GM18520 (cell line): ENCODE data around the gene NAT16.

Experiments used
- ATAC-seq: cut with Tn5 transposase; IDR thresholded peaks from one replicate; pipeline ENCODE4 v1.9.1; 2021; ENCODE audit not compliant: unreplicated experiment

The NAT16 gene

DNA sequence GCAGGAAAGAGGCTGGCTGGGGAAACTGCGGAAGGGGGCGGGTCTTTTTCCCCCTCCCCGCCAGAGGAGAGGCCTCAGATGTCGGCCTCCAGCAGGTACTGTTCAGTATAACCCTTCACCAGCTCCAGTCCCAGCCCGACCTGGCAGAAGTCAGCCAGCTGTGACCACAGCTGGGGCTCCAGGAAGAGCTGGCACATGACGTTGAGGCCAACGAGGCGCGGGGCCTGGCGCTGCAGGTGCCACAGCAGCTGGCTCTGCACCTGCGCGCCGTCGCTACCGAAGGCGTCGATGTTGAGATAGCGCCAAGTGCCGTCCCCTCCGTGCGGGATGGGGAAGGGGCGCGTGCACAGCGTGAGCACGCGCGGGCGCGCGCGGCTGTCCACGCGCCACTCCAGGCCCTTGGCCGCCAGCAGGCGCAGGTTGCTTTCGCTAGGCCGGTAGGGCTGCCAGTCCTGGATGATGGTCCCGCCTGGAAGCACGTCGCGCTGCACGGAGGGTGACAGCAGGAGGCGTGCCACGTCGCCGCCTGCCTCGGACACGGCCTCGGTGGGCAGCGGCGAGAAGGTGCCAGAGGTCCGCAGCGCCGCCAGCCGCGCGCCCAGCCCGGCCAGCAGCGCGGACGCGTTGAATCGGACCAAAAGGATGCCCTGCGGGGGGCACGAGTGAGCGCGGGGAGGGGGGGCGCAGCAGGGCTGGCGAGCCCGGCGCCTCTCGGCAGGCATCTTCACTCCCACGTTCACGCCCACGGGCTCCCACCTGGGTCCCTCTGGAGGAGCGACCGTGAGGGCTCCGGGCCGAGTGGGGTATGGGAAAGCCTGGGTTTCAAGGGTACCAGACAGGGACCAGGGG, 7.9 kb downstream of the NAT16 start:
- ATAC-seq: no peak

DNA sequence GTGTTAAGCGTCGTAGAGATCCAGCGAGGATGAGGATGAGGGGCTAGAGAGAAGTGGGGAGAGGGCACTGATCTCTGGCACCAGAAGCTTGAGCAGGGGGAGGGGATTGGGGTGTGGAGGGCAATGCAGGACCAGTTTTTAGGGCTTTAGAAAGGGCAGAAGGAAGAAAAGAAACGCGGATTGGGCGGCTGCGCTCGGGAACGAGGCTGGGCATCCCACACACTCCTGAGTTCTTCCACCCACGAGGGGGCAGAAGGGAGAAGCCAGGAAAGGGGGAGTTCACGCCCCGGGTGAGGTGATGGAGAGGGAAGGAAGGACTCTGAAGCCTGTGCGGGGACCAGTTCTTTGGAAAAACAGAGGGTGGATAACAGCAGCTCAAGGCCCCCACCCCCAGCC, 8.7 kb downstream of the NAT16 start:
- no peak for ATAC-seq

DNA sequence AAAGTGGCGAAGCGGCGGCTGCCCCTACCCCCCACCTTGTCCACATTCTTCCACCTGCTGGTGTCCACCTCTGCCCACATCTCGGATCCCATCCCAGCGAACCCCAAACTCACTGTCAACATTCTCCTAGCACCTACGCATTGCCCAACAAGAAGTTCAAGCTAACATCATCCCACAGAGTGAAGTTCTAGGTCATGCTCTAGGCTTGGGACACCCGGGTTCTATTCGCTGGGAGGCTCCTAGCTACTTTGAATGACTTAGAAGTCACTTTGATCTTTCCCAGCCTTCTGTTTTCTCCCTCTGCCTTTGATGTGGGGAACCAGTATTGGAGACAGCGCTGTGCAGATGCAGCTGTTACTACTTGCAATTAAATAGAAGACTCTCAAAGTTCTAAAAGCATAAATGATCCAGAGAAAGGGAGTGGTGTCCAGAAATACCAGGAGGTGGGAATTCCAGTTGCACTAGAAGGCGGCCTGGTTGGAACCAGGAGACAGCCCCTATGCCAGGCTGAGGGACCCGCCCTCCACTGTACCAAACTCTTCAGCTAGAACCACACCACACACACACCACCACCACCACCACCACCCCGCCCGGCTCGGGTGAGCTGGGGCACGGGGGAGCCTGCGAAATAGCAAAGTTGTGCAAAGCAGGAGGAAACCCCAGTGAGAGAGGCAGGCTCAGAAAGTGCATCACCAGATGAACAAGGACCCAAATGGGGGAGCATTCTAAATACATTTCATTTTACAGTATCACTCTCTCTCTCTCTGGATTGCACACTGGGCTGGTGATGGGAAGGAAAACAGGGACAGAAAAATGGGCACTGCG, 9.3 kb downstream of the NAT16 start:
- no peak for ATAC-seq

DNA sequence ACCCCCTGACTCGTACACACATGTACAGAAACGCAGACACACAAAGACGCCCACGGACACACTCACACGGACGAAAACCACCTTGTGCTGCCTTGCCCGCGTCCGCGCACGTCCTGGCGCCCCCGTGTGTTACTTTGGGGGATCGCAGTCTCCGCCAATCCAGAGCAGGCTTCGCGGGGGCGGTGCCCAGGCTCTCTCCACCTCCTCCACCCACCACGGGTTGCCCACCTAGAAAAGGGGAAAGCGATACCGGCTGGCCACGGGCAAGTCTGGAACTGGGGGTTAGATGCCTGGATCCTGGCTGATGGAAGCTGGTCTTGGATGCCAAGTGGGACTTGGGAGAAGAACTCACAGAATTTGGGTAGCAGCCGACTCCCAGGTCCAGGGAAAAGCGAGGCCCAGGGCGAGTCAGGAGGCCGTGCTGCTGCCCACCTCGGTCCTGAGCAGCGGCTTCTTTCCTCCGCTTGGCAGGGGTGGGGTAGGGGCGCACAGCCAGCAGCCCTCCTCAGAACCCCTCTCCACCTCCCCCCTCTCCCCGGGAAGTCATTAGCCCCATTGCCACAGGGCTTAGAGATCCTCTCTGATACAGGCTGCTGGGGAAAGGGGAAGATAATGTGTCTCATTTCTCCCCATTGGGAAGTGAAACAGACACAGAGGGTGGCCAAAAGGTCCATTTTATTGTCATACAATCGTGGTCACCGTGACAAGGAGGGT, 10.1 kb downstream of the NAT16 start:
- no peak for ATAC-seq

DNA sequence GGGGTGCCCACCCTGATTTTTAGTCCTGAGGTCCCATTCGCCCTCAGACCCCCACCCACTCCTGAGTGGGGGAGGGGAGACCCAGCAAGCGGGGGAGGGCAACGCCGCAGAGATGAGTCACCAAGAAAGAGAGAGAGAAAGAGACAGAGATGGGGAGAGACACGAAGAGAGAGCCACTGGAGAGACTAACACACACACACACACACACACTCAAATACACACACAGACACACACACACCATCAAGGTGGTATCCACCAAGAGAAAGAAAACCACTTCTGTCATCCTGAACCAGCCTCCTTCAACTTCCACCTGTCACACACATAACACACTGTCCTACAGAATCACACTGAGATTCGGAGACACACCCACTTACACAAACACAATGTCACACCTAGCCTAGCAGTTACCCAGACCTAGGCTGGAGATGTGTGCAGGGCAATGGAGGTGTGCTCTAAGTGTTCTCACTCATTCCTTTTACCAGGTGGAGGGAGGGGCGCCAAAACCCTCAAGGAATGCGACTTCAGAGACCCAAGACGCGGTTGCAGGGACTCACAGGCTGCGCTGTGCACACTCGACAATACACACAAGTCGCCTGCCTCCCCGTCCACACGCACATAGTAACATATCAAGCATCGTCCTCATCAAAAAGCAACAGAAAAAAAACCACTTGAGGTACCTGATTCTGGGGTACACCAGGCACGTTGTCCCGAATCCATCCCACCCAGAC, 10.8 kb downstream of the NAT16 start:
- no peak for ATAC-seq

DNA sequence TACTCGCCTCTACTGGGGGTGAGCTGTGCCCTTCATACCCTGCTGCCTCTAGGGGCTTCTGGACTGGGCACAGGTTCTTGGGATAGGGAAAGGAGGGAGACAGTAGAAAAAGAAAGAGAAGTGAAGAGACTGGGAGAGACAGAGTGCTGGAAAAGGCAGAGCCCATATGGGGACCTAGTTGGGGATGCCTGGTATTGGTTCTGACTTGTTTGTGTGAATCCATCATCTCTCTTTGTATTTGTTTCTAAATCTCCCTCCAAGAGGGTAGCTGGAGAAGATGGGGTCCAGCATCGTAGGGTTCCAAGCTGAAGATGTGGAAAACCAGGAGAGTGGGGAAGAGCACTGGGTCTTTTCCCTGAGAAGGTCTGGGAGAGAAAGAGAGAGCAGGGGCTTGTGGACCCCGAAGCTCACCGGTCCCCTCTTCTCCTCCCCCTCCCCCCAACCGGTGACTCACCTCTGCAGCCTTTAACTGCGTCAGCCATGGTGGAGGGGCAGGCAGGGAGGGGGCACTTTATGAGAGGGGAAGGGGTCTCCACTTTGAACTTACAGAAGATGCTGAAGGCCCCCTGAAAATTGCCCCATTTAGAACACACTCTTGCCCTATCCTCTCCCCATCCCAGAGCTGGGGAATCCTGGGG, 11.6 kb downstream of the NAT16 start:
- no peak for ATAC-seq

DNA sequence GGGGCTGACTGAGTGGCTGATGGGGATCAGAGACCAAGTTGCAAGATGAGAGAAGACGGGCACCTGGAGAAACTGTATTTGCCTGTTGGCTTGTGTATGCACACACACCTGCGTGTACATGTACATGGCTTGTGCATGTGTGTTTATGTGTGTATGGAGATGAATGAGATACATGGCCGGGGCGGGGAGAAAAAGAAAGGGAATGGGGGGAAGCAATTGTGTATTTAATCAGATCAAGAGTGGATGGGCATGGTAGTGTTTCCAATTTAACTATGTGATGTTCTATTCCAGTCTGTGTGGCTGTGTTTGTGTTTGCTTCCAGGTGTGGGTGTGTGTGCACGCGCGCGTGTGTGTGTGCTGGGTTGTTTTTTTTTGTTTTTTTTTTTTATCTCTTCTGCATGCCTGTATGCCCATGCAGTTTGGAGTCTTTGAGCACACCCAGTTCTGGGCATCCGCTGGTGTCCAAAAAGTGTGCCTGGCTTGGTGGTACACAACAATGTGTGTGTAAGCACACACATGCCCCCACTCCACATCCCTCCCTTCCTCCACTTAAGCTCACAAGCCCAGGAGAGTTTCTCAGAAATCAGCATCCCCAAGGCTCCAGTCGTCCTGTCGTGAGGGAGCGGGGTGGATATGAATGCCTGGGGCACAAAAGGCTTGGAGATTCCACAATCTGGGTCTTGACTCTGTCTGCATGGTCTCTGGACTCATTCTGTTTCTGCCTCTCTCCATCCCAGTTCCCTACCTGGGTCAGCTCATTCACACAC, 12.3 kb downstream of the NAT16 start:
- no peak for ATAC-seq

DNA sequence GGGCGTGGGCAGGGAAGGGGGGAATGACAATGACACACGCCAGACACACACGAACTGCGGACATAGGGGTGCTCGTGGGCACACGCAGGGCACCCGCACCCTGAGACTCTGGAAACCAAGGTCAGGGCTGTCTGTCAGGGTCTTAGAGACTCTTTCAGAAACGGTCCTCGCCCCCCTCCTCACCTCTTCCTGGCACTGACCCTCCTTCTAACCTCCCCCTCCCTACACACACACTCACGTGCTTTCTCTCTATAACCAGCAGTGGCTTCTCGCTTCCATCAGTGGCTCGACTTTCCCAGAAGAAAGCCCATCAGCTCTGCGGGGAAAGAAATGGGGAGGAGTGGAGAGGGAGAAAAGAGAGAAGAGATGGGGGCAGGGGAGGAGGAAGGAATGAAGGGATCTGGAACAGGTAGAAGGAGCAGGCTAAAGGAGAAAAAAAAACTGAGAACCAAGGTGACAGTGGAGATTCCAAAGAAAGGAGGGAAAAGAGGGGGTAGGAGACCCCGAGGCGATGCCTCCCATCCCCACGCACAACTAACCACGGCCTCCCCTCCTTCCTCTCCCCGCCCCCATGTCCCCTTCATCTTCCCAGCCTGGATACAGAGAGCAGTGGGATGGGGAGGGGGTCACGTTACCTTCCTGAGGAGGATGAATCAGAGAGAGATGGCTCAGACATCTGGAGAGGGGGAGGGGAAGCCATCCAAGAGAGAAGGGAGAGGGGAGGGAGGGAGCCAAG, 13.0 kb downstream of the NAT16 start:
- no peak for ATAC-seq

DNA sequence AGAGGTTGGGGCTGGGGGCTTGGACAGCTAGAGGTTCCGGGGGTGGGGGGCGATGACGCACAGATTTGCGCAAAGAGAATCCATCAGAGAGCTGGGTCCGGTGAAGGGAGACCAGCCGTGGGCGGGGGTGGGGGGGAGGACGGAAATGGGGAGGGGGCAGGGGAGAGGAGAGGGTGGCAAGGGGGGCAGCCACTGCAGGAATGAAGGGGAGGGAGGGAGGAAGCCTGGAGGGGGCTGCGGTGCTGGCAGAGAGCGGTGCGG, 13.5 kb downstream of the NAT16 start:
- ATAC-seq: no peak

DNA sequence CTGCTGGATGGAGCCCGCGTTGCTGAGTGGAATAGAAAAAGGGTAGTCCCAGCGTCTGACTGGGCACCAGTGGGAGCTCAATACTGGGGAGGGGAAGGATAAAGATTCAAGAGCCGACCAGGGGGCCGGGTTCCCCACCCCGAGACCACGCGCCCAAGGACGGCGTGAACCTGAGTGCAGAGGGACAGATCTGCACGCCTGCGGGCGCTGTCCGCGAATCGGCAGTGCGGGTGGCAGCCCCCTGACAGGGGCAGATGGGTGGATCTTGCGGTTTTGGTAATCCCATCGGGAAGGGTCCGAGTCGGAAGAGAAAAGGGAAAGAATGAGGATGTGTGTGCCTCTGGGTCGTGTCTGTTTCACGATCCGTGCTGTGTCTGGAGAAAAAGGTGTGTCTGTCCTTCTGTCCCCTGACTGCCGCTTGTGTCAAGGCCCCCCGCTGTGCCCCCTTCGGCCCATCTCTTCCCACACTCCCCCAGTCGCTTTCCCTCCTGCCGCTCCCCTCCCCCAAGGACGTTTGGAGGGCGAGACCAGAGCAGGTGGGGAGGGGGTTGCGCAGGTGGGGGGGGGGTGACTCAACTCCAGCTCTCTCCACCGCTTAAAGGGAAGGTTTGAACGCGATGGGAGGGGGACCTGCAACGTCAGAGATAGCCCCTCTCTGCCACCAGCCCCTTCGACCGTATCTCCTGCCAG, 14.0 kb downstream of the NAT16 start:
- no peak for ATAC-seq

DNA sequence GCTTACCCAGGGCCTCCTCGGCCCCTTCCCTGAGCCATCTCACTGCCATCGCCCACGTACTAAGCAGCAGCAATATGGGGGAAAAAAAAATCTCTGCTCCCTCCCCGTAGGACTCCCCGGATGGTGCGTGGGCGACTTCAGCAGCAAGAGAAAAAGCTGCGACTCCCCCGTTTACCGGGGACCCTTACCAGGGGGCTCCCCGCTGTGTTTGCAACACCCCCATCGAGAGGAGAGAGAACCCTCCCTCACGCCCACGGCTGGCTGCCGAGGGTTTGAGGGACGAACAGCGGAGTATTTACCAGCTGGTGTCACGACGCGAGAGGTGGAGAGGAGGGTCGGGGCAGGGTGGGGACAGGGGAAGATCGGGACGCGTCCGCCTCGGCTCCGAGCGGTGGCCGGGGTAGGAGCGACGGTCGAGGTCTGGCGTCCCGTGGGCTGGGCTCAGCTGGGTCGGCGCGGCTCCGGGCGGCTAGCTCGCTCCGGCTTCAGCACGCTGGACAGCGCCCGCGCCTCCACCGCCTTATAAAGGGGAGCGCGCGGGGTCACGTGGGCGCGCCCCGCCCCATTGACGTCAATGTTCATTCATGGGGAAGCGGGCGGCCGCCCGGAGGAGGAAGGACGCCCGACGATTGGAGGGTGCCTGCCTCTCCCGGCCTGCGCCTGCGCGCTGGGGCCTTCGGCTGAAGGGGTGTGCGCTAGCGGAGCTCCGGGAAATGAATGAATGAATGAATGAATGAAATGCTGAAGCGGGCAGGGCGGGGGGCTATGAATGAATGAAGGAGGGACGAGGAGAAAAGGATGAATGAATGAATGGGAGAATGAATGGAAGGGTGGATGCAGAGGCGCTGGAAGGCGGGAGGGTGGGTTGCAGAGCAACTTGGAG, 14.8 kb downstream of the NAT16 start, which contains the start of gene VGF:
VGF (minus strand) TSS at position 495 of the 883 bp plus-strand sequence. CDS start 726 bp downstream, outside the sequence.
- peak; percentile 86 for ATAC-seq

DNA sequence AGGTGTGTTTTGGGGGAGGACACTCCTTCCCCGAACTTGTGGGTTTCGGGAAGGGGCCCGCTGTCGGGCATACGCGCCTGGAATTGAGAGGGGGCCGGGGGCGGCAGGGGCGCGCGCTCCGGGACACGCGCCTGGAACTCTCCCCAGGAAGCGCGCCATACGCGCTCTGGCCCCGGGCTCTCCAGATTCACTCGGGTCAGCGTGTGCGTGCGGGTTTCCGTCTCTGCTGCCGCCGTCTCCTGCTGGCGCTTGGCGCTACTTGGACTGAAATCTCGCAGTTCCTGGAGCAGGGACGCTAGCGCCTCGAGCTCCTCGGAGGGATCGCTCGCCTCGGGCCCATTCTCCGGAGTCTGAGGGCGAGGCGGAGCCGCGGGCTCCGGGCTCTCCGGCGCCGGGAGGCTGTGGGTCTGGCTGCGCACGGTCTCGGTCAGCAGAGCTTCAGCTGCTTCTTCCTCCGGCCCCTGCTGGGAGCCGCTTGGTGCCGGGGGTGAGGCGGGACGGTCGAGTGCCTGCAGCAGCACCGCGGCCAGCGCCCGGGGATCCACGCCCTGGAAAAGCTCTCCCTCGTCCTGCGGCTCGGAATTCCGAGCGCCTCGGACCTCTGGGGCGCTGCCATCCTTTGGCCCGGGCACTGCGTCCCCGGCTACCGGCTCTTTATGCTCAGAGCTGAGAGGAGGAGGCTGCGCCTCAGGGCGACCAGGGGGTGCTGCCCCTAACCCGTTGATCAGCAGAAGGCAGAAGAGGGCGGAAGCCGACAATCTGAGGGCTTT, 15.8 kb downstream of the NAT16 start:
- ATAC-seq: no peak

DNA sequence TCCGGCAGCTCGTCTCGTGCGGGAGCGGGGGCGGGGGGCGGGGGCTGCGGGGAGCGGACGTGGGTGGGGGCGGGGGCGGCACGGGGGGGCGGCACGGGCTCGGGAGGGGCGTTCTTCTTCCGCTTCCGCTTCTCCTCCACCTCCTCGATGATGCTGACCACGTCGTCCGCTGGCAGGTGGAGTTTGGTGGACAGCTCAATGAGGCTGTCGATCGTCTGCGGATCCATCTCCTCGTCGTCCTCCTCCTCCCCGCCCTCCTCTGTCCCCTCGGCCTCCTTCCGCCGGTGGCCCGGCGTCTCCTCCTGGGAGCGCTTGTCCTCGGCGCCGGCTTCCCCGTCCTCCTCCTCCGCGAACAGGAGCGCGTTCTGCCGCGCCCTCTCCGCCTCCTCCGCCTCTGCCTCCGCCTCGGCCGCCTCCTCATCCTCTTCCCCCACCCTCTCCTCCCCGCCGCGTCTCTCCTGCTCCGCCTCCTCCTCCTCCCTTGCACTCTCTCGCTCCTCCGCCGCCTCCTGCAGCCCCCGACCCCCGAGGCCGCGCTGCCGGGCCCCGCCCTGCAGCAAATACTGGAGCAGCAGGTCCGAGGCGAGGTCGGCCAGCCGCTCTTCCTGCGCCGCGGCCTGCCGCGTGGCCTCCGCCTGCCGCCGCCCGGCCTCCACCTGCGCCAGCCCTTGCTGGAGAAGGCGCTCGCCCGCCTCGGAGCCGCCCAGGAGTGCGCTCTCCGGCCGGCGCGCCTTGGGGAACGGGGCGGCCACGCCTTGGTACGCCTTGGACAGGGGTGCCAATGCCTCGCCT, 16.6 kb downstream of the NAT16 start:
- no peak for ATAC-seq

DNA sequence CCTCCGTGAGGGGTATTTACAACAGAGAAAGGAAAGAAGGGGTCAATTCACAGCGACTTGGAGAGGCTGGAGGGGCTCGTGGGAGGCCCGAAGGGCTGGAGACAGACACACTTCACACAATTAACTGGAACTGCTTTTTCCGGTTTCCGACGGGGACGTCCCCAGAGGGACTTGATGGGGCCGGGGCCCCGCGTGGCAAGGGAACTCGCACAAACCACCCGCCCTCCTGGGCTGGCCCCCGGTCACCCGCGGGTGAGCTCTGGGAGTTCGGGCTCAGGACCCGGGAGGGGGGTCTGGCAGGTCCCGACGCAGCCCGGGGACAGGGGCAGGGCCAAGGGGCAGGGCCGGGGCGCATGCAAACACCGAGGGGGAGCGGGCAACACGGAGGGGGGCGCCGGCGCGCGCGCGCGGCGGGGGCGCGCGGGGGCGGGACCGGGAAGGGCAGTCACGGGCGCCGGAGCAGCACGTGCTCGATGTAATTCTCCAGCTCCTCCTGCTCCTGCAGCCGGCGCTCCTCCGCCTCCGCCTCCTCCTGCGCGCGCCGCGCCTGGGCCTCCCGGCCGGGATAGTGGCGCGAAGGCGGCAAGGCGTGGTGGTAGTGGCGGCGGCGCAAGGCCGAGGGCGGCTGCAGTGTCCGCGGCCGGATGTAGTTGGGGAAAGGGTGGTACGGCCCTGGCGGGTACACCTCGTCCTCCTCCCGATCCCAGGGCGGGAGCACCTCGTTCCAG, 17.4 kb downstream of the NAT16 start:
- ATAC-seq: no peak

DNA sequence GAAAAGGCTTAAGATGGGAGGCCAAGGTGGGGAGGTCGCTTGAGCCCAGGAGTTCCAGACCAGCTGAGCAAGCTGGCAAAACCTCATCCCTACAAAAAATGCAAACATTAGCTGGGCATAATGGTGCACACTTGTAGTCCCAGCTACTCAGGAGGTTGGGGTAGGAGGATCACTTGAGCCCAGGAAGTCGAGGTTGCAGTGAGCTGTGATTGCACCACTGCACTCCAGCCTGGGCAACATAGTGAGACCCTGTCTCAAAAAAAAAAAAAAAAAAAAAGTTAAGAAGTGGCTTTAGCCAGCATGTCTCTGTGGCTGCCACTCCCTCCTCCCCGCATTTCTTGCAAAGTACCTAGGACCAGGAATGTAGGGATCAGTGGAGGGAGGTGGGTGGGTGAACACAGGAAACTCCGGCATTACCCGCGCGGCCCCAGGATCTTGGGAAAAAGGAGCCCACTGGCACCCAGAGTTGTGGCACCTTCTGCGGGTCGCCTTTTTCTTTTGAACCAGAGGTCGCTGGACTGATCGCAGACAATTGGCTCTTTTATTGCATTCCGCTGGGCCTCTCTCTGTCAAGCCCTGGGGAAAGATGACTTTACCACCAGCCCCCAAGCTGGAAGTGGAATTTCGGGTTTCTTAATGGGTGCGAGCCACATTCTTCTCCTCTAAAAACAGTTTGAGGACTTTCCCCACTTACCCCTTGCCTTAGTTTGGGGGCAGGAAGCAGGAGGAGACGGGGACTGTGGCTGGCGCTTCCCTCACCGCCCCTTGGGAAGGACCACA, 18.2 kb downstream of the NAT16 start:
- no peak for ATAC-seq
